NCI-H146 treated with DMSO at 0.1 percent for 48 hours (cell line): ENCODE measurements around the gene PDCL3.

ENCODE experiments used
- DNase-seq: peaks from one replicate; lab custom pipeline; 2025; ENCODE audit not compliant: unreplicated experiment; lab: John Stamatoyannopoulos, UW

PDCL3 gene

DNA sequence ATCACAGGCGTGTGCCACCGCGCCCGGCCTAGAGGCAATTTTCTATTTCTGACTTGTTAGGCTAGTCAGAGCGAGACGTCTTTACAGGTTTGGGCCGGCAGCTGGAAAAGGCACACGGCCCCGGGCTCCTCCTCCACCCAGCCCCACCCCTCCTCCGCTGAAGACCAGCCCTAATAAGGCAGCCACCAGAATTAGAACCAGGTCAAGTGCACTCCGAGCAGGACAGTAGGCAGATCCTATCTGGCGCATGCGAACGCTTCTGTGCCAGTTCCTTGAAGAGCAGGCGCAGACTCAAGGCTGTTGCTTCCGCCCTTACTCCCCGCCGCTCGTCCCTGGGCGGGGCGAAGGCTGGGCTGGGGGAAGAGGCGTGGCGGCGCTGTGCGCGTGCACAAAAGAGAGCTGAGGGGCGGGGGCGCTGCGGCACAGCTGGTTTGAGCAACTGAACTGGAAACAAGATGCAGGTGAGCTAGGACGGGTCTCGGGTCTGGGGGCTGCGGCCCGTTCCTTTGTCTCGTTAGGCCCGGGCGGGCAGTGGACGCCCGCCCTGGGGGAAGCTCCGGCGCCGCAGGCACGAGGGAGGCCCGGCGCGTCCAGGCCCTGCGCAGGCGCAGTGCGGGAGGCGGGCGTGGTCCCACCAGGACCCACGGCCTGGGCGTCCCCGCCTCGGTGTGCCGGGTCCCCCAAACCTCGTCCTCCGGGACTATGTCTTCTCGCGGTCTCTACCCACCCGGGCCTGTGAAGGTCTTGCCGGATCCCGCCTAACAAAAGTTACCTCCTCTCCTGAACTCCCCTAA lies at the start of gene PDCL3:
PDCL3 (plus strand) TSS at position 381 of the 794 bp plus-strand sequence; CDS start at position 456, 75 bp downstream.
- peak; percentile 95 for DNase-seq

DNA sequence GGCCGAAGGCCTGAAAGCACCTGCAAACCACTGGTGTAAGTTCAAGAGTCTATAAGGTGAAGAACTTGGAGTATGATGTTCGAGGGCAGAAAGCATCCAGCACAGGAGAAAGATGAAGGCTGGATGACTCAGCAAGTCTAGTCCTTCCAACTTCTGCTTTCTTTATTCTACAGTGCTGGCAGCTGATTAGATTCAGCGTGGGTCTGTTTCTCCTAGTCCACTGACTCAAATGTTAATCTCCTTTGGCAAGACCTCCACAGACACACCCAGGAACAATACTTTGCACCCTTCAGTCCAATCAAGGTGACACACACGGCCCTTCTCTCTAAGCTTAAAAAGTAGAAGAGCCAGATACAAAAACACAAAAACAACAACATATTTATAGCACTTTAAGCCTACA lies 49.1 kb upstream of the PDCL3 start:
- DNase-seq, result no peak

DNA sequence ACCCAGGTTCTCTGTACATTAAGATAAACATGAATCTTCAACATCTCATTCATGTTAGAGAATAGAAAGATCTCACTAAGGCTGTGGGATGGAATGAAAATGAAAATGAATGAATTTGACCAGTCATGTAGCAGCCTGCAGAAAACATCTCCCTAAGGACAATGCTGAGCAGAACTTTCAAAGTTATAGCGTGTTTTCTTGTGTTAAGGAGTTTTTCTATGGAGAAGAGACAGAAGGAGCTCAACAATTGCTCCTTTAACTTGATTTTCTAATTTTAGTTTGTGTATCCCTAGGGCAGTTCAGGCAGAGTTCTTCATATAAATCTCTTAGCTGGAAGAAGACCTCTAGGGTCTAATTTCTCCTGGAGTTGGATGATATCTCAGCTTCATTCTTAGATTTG lies 45.2 kb upstream of the PDCL3 start:
- no peak for DNase-seq

DNA sequence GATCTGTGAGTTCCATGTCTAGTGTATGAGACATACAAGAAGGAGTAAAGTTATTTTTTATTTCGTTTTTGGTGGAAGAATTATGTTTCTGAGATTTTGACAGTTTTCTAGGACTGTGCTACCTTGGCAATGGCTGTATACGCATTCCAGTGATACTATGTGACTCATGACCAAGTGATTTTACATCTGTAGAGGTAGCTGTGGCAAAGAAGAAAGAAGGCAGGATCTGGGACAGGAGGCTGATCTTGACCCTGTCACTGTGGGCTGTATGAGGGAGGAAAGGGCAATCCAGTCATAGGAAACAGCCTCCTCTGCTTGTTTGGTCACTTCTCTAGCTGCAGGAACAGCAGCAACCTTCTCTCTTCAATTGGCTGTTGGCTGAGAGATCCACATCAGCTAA lies 44.0 kb upstream of the PDCL3 start:
- no peak for DNase-seq

DNA sequence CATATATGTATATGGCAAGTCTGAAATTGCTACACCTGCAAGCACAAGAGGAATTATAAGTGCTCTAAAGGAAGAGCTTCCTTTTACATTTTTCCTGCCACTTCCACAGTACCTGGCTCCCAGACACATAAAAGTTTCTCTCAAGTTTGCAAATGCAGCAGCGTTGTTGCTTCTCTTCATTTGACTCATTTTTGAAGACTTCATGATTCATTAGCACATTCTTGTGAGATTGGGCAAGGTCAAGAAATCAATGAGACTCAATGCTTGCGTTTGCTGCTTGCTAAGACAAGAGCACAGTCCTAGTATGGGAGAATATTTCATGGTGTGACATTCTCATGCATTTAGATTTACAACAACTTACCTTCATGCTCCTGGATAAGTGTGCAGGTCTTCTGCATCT lies 42.6 kb upstream of the PDCL3 start:
- DNase-seq, result no peak

DNA sequence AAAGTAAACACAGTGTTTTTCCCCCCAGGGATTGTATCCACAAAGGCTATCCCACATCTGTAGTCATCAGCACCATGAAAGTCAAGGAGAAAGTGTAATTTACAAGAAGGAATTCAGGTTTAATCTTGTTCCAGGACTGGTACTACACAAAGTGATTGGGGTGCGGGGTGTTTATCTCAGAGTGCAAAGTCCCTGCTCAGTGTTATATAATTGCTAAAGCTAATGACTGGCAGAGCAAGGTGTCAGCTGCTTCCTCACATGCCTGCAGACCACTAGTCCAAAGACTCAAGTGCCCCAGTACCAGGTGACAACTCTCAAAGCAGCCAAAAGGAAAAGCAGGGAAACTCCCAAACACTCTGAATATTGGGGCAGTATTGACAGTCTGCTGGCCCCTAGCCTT lies 40.4 kb upstream of the PDCL3 start:
- DNase-seq, result no peak

DNA sequence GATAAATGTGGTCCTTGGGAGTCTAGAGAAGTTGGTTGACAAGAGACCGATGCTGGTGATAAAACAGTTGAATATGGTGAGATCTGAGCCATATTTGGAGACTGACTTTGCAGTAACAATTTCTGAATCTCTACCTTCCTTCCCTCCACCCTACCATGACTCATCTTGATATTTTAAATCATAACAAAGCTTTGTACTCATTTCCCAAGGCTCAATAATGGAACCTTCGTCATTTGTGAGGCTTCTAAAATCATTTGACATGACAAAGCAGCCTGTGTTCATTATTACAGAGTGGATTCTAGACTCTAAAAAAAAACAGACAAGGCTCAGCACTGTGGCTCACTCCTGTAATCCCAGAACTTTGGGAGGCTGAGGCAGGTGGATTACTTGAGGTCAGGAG lies 38.5 kb upstream of the PDCL3 start:
- DNase-seq, result no peak

GRCh38 chr2:100526868-100527267 lies 35.9 kb upstream of the PDCL3 start:
- no peak for DNase-seq

DNA sequence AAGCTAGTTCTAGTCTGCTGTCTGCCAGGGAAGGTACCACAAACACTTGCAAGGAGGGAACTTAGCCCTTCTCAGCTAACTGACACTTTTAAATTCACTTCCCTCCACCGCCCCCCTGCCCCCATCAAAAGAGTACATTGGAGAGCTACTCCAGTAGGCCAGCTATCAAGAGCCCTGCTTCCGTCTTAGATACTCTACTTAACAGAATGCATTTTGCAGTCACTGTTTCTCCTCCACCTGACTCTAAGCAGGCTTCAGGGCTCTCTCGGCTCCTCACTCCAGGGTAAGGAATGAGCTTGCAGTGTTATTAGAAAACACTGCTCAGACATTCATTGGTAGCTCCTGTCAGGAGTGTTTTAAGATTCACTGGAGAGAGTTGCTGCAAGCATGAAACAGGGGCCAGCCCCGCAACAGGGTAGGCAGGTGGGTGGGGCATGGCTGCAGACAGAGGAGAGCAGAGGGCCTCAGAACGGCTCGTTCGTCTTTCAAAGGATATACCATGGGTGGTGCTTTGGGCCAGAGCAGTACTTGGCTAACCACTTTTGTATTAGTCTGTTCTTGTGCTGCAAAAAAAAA lies 35.3 kb upstream of the PDCL3 start:
- no peak for DNase-seq

DNA sequence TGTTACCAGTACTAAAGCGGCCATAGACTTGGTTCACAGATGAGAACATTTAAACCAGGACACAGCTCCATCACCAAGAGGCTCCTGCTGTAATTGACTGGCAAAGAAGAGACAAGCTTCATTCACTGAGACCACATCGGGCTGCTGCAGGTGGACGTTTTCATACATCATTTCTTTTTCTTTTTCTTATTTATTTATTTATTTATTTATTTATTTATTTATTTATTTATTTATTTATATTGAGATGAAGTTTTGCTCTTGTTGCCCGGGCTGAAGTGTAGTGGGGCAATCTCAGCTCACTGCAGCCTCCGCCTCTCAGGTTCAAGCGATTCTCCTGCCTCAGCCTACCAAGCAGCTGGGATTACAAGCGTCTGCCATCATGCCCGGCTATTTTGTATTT lies 33.6 kb upstream of the PDCL3 start:
- no peak for DNase-seq

- no peak for DNase-seq
These were observed 32.9 kb upstream of the PDCL3 start for GRCh38 chr2:100529900-100530299.

- DNase-seq, result no peak
These were observed 26.9 kb upstream of the PDCL3 start for GRCh38 chr2:100535855-100536254.

DNA sequence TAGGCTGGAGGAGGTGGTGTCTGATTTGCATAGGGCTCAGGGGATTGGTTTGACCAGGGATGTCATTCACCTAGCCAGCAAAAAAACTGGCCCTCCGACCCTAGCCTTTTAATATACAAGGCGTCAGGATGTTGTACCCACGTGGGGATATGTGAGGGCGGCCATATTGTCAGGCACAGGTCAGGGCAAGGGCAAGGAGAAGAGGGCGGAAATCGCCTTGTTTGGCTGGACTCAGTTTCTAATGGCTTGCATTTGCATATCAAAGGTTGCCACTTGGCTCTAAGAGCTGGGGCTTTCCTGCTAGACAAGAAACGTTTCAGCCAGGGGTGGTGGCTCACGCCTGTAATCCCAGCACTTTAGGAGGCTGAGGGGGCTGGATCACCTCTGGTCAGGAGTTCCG lies 24.9 kb upstream of the PDCL3 start:
- DNase-seq, result no peak

GRCh38 chr2:100539221-100539620 lies 23.6 kb upstream of the PDCL3 start:
- DNase-seq, result no peak

GRCh38 chr2:100541404-100541803 lies 21.4 kb upstream of the PDCL3 start:
- DNase-seq, result no peak

DNA sequence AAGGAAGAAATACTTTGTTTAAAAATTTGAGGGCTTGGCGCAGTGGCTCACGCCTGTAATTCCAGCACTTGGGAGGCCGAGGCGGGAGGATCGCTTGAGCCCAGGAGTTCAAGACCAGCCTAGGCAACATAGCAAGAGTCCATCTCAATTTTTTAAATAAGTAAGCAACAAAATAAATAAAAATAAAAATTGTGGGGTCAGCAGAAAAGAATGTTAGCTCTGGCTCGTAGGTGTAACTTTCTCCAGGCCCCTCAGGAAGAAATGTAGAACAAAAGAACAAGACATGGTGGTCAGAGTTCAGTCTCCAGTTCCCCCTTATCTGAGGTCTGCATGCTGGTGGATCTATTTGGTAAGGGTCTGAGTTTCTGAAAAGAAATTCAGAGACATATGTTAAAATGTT lies 20.4 kb upstream of the PDCL3 start:
- DNase-seq, result no peak

- no peak for DNase-seq
These were observed 17.7 kb upstream of the PDCL3 start for GRCh38 chr2:100544911-100545596.

GRCh38 chr2:100546469-100546868 lies 16.3 kb upstream of the PDCL3 start:
- DNase-seq, result no peak

- DNase-seq, result no peak
These were observed 14.0 kb upstream of the PDCL3 start for GRCh38 chr2:100548771-100549170.

DNA sequence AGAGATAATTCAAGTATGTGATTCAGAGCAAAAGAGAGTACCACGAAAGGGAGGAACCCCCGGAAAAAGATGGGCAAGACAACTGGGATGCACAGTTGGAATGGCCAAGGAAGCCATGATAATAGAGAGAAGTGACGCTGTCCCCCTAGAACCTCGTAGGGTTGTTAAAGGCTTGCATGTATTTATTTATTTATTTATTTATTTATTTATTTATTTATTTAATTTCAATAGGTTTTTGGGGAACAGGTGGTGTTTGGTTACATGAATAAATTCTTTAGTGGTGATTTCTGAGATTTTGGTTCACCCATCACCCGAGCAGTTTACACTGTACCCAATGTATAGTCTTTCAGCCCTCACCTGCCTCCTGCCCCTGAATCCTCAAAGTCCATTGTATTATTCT lies 11.5 kb upstream of the PDCL3 start:
- no peak for DNase-seq

GRCh38 chr2:100554798-100555407 lies 7.9 kb upstream of the PDCL3 start:
- no peak for DNase-seq

GRCh38 chr2:100556746-100557145 lies 6.0 kb upstream of the PDCL3 start:
- no peak for DNase-seq
